ENCODE results near the gene CHAD. TPM values are rescaled to one million over a fixed set of nuclear protein-coding genes. Genes with fewer than 3 reads are reported as not detected.
"Not testable (repeated sequence)": the region's sequence is repeated elsewhere in the genome, so short reads cannot be mapped to it uniquely, and the experiment has no call there.

Gene CHAD
- total RNA-seq, 1 donor from 2014 or later, result not detected

DNA sequence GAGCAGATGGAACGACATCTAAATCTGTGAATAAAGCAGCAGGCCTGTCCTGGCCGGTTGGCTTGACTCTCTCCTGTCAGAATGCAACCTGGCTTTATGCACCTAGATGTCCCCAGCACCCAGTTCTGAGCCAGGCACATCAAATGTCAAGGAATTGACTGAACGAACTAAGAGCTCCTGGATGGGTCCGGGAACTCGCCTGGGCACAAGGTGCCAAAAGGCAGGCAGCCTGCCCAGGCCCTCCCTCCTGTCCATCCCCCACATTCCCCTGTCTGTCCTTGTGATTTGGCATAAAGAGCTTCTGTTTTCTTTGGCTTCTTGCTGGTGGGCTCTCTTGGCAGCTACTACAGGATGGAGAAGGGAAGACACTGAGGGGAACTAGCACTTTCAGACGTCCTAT, 5.8 kb upstream of the CHAD start:
- DNase-seq (ENCODE audit: low spot score), result no peak

DNA sequence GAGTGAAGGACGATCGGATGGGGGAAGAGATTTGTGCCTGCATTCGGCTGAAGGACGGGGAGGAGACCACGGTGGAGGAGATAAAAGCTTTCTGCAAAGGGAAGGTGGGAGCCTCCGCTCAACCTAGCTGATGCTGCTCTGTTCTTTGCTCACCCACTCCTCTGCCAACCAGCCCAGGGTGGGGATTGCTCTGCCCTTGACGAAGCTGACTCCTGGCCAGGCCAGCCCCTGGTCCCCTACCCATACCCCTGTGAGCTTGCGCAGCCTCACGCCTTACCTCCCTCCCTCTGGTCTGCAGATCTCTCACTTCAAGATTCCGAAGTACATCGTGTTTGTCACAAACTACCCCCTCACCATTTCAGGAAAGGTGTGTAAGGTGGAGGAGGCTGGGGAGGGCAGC, 5.2 kb upstream of the CHAD start:
- no peak for DNase-seq (ENCODE audit: low spot score)

DNA sequence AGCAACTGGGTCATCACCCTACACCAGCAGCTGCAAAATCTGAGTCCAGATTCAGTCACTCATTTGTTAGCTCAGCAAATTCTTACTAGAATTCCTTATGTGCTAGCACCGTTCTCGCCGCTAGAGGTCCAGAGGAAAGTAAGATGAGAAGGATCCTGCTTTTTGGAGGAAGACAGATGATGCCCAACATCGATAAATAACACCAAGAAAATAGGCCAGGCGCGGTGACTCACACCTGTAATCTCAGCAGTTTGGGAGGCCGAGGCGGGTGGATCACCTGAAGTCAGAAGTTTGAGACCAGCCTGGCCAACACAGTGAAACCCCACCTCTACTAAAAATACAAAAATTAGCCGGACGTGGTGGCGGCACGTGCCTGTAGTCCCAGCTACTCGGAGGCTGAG, 4.1 kb upstream of the CHAD start:
- DNase-seq (ENCODE audit: low spot score), result not testable (repeated sequence)

DNA sequence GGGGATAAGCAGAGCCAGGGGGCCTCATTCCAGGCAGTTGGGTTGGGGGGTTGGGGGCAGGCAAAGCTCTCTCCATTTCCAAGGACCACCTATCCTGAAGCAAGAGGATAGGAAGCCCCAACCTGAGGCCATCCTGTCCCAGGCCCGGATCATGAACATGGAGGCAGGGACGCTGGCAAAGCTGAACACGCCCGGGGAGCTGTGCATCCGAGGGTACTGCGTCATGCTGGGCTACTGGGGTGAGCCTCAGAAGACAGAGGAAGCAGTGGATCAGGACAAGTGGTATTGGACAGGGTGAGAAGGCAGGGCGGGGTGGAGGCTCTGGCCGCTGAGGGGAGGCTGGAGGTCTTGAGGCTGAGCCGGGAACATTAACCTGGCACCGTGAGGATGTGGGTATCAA, 3.6 kb upstream of the CHAD start:
- DNase-seq (ENCODE audit: low spot score), result no peak

DNA sequence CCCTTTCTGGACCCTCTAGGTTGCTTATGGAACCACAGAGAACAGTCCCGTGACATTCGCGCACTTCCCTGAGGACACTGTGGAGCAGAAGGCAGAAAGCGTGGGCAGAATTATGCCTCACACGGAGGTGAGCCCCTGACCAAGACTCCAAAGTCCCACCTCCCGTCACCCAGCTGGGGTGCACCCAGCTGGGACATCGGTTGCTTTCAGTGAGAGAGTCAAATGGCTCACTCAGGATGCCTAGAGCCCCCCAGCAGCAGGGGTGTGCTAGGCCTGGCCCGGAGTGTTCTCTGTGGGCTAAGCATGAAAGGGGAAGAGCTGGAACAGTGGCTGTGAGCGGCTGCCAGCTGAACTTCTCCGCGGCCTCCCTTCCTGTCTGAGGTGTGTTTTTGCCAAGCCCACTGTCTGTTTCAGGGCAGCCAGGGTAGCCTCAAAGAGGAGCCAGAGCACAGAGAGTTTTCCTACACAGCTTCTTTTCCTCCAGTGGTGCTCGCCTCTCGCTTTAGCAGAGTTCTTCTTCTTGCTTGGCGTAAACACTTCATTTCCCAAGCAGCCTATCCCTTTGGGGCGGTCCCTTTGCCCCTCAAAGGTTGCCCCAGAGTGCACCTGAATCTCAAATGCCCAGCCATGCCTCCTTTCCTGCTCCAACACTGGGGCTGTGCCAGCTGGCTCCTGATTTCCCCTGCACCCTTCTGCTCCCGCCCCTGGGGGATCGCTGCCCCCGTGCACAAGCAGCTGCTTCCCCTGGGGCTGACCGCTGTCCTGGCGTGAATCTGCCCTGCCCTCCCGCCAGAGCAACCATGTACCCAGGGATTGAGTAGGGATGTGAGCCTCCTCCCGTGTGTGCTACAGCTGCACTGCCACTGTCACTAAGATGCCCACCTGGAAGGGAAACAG, 2.6 kb upstream of the CHAD start:
- no peak for DNase-seq (ENCODE audit: low spot score)

DNA sequence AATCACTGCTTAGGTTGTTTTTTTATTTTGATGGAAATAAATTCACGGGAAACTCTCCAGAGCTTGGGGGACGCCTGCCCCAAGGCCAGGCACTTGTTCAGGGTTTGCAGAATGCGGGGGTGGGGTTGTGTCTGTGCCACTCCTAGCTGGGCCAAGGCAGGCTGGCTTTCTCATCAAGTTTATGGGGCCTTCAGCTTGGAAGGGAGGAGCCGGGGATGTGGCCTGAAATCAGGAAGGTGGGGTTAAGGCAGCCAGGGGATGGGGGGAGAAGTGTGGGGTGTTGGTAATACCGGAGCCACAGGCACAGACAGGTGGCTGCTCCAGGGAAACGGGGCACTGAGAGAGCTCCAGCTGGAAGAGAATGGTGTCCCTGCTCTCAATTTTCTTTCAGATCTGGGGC, 1.7 kb upstream of the CHAD start:
- no peak for DNase-seq (ENCODE audit: low spot score)

DNA sequence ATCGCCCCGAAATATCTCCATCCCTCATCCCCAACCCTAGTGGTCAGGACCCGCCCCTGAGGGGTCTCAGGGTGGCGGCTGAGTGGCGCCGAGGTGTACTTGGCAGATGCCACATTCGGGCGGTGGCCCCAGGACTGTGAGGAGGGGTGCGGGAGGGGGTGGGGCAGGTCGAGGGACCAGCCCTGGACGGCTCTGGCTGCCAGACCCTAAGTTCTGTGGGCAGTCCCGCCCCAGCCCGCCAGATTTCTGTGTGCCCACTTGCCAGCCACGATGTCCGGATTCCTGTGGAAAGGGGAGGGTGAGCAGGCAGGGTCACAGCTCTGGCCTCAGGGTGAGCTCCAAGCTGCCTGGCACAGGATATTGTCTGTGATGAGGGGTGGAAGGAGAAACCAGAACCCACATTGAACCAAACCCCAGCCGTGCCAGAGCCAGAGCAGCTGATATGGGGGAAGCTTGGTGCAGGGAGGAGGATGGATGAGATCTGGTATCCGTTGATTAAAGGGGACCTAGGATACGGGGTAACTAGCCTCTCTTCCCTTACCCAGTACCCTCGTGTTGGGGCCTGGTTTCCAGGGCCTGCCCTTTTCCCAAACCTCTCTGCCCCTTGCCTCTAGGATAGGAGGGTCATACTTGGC, 1.1 kb upstream of the CHAD start:
- no peak for DNase-seq (ENCODE audit: low spot score)

DNA sequence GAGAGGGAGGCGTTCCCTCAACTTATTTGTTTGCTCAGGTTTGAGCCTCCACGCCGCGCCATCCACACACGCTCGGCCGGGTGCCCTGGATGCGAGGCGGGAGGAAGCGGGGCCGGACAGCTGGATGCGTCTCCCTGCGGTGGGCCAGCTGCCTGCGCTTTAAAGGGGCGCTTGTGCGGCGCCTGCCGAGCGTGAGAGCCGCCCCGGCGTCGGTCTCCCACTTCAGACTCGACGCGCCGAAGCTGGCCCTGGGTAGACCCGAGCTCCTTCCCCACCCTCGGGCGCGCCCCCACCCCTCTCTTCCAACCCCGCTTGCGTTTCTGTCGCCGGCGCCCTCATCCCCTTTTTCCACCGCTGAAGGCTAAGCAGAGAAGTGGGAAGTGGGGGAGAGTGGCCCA, 527 bp upstream of the CHAD start:
- peak; percentile 21 for DNase-seq (ENCODE audit: low spot score)

DNA sequence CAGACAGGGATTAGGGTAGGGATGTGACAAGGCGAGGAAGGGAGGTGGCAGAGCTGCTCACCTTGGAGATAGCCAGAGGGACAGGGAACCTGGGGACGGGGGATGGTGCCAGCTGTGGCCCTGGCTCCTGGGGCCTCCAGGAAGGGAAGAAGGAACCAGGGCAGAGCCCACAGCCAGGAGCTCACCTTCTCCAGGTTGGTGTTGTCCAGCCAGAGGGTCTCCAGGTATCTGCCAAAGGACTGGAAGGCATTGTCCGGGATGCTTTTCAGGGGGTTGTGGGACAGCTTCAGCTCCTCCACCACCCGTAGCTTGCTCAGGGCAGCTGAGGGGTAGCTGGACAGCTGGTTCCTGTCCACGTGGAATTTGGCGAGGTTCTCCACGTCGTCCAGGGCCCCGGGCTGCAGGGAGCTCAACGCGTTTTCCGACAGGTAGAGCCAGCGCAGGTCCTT, 801 bp downstream of the CHAD start:
- no peak for DNase-seq (ENCODE audit: low spot score)

DNA sequence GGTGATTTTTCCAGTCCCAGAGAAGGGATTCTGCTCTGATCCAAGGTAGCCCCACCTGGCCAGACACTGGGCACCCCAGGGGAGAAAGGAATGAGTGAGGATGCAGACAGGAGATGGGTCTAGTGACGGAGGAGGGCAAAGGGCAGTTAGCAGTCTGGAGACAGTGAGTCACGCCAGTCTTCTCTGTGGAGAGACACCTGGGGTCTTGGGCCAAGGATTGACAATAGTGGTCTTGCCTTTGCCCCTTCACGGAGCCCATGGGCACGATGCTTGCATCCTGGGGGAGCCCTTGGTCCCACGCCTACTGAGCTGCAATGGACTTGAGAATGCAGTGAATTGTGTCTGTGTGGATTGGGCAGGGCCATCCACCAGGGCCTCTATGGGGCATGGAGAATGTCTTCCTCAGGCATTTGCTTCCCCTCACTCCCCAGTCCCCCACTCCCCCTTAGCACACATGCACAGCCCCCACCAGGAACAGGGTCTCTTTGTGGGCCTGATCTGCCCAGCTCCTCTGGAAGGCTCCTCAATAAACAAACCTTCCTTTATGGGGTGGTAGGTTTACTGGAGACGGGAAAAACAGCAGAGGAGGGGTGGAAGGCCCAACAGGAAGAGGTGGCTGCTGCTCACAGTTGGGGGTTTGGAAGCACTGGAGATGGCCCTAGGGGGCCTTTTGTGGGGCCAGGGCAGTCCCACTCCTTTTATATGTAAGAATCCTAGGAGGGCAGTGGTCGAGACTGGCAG, 1.4 kb downstream of the CHAD start:
- no peak for DNase-seq (ENCODE audit: low spot score)

DNA sequence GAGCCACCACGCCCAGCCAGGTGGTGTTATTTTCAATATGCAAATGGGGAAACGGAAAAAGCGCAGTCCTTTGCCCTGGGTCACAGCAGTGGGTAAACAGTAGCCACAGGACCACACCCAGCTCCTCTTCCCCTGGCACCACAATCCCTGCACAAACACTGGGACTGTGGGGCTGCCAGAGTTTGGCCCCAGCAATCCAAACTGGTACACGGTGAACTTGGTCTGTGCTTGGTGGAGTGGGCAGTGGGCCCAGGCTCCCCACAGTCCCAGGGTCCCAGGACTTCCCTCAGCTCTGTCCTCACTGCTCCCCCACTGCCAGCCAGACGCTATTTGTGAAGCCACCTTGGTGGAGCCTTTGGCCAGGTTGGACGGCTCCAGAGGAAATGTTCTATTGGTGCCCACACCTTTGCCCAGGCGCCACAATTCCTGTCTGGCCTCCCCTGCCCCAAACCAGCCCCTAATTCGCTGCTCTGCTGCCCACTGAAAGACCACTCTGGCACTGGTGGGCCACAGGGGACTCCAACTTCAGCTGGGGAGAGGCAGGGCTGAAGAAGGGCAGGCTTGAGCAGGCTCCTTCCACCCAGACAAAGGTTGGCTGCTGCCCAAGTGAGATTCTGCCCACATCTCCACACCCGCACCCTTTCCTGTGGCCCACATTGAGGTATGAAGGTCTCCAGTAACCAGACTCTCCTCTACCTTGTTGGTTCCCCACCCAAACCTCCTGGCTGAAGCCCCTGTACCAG, 2.1 kb downstream of the CHAD start:
- no peak for DNase-seq (ENCODE audit: low spot score)

DNA sequence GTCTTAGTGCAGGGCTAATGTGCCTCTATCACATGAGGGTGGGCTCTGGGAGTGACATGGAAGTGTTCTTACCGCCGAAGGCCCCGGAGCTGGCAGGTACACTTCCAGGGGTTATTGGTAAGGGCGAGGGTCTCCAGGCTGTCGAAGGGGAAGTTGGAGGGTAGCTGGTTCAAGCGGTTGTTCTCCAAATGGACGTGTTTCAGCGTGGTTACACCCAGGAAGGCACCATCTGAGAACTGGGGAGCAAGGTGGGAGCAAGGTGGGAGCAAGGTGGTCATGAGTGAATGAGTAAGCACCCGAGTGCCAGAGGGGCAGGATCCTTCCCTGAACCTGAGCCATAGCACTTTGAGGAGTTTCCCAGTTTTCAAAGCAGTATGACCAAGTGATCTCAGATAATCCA, 3.0 kb downstream of the CHAD start:
- DNase-seq (ENCODE audit: low spot score), result no peak

DNA sequence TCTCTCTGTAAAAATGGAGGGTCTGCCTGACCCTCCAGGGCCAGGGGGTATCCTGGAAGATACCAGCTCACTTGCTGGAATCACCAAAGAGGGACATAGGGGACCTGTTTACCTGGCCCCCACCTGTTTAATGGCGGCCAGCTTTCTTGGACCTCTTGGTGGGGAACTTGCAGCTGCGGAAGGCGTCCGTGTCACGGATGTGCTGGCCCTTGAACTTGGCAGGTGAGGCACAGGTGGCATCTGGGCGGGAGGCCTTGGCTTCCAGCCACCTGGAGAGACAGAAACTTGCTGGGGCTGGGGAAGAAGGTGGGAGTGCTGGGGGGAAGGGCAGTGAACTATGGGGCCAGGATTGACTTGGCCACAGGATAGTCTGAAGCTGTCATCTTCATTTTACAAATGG, 3.5 kb downstream of the CHAD start:
- no peak for DNase-seq (ENCODE audit: low spot score)

DNA sequence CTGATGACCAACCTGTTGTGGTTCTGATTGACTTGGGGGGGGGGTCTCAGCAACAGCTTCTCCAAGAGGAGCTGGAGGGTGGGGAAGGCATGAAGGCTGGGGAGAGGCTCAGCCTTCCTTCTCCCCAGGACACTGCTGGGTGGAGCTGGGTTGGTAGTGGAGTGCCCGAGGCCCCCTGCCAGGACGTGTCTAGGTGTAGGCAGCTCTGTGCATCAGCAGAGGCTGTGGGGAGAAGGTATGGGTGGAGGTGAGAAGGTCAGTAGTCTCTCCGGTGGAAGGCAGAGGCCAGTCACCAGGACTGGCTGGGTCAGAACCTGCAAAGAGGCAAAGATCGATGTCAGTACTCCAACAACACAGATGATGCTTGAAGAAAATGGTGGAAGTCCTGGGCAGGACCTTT, 3.9 kb downstream of the CHAD start:
- no peak for DNase-seq (ENCODE audit: low spot score)

DNA sequence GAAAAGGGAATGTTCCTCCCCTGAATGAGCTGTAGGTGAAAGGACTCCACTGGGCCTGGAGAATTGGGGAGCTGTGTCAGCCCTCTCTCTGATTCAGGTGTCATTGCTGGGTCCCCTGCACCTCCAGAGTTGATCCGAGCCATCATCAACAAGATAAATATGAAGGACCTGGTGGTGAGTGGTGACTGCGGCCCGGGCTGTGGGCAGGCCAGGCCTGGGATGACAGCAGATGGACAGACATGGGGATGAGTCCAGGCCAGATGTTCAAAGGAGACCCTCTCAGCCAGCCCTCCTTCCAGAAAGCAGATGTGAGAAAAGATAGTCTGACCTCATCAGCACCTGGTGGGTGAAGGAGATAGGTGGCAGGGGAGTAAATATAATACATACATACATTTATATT, 4.6 kb downstream of the CHAD start:
- DNase-seq (ENCODE audit: low spot score), result no peak

DNA sequence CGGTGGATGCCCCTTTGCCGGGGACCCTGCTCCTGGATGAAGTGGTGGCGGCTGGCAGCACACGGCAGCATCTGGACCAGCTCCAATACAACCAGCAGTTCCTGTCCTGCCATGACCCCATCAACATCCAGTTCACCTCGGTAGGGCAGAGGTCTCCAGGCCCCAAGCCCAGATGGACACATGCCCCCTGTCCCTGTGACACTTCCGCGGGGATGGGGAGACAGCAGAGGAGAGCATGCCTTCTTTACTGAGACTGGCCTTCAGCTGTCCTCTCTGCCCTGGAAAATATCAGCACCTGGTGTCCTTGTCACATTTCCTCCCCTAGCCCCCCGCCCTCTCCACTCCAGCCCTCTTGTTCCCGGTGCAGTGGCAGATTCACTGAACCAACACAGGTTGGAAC, 6.2 kb downstream of the CHAD start:
- no peak for DNase-seq (ENCODE audit: low spot score)

DNA sequence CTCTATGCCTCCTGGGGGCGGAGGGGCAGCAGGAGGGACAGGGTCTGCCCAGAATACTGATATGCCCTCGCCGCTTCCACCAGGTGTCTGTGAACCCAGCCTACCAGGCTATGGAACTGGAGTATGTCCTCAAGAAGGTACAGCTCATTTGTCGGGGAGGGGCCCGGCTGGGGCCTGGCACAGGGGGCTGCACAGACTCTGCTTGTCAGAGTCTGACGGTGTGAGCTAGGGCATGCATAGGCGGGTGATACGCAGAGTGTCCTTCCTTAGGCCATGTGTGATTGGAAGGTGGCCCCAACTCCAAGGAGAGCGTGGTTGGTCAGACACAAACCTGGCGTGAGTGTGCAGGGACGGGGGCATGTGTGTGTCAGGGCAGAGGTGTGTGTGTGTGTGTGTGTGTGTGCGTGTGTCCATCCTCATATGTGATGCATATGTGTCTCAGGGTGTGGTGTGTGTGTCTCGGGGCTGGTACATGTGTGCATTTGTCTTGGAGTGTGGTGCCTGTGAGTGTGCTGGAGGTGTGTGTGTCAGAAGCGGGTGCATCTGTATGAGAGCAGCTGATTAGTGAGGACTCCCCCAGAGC, 7.0 kb downstream of the CHAD start:
- DNase-seq (ENCODE audit: low spot score), result no peak

DNA sequence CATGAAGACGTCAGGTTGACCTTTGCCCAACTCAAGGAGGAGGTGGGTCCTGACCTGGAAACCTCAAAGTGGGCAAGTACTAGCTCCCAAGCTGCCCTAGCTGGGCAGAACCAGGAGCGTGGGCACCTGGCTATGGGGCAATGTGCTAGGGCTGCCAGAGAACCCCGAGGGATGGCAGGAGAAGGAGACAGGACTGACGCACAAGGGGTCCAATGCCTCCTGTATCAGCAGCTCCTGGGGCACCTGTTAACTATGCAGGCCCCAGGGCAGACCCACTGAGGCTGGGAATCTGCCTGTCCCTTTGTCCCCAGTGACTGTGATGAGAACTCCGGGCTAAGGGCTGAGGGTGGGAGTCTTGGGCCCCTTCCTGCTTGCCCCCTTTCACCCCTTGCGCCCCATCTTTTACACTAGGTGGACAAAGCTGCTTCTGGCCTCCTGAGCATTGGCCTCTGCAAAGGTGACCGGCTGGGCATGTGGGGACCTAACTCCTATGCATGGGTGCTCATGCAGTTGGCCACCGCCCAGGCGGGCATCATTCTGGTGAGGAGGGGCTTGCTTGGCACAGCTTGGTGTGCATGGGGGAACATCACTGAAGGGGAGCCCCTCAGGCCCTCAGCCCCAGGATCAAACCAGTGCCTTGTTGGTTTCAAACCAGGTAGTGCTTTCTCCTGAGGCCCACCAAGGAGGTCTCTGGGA, 7.7 kb downstream of the CHAD start:
- DNase-seq (ENCODE audit: low spot score), result no peak

DNA sequence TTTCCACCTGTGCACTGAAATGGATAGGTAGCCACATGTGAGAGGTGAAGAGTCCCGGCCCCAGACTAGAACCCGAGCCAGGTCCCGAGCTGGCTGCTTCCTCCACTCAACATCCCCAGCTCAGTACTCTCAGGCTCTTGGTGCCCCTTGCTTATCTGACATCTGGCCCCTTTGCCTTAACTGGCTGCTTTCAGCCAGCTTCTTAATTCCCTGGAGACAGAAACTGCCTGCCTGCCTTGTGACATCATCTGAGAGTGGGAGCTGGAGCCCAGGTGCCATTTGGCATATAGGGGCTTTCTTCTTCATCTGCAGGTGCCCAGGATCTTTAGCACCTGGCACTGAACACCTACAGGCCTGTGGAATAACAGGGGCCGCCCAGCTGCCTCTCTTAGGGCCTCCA, 8.9 kb downstream of the CHAD start:
- DNase-seq (ENCODE audit: low spot score), result peak; percentile 18

DNA sequence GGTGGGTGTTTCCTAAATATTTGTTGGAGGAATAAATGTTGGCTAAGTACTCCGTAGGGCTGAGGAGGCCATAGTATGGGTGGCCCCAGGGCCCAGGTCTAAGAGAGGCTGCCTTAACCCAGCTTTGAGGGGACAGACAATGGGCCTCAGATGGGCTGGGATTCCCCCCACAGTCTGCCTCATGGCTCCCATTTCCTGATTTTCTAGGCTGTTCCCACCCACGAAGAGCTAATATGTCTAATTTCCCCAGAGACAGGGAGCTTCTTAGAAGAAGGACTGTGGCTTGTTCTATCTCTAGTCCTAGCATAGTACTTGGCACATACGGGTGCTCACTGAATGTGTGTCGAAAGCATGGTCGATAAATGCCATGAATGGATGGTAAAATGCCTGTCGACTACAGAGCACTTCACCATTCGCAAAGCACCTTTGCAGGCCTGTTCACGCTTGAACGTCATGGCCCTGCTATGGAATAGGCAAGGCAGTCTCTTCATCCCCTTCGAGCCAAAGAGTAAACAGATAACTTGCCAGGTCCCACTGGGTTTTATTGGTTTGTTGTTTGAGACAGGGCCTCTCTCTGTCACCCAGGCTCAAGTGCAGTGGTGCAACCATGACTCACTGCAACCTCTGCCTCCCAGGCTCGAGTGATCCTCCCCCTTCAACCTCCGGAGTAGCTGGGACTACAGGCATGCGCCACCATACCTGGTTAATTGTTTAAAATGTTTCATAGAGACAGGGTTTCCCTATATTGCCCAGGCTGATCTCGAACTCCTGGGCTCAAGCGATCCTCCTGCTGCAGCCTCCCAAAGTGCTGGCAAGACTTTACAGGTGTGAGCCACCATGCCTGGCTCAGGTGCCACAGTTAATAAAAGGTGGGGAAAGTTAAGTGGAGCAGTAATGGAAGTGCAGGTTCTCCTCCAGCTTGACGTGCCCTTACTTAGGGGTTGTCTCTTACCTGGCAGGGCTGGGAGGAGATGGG, 9.7 kb downstream of the CHAD start:
- no peak for DNase-seq (ENCODE audit: low spot score)

All from umbilical cord (tissue), 2 donors.